OCI-LY1 (cell line): ENCODE measurements around the gene UBA6.

ENCODE experiments used
- H2AFZ ChIP-seq: fragments of 200-600 bp; sonication (generic), shearing (Covaris generic); 2 replicates; pipeline ENCODE4 v1.6.0; 2014; ENCODE audit warnings: antibody characterized with exemption, mild to moderate bottlenecking, low read length
- H3F3A ChIP-seq: fragments of 200-600 bp; sonication (generic), shearing (Covaris generic); 2 replicates; pipeline ENCODE4 v1.6.0; 2014; ENCODE audit warnings: mild to moderate bottlenecking, antibody characterized with exemption, low read length, moderate library complexity; ENCODE audit not compliant: insufficient read depth
- H3K27ac ChIP-seq: fragments of 200-600 bp; sonication (generic); 2 replicates; pipeline ENCODE4 v1.5.1; 2014; ENCODE audit warnings: low read length, mixed run types, mild to moderate bottlenecking, low read depth; ENCODE audit not compliant: poor library complexity, severe bottlenecking
- H3K27me3 ChIP-seq: fragments of 200-600 bp; sonication (generic); 2 replicates; pipeline ENCODE4 v1.6.0; 2014; ENCODE audit warnings: antibody characterized with exemption, mild to moderate bottlenecking, low read length, moderate library complexity; ENCODE audit not compliant: insufficient read depth
- H3K36me3 ChIP-seq: fragments of 200-600 bp; sonication (generic); 2 replicates; pipeline ENCODE4 v1.6.1; 2014; ENCODE audit warnings: mild to moderate bottlenecking, antibody characterized with exemption, low read length, moderate library complexity, mixed read lengths; ENCODE audit not compliant: insufficient read depth
- H3K4me1 ChIP-seq: fragments of 200-600 bp; sonication (generic); 2 replicates; pipeline ENCODE4 v1.5.1; 2014; ENCODE audit warnings: mild to moderate bottlenecking, low read length, moderate library complexity; ENCODE audit not compliant: insufficient read depth, severe bottlenecking
- H3K4me2 ChIP-seq: fragments of 200-600 bp; sonication (generic), shearing (Covaris generic); 2 replicates; pipeline ENCODE4 v1.6.1; 2014; ENCODE audit warnings: low read length
- H3K4me3 ChIP-seq: fragments of 200-600 bp; sonication (generic); 2 replicates; pipeline ENCODE4 v1.5.1; 2014; ENCODE audit warnings: low read length, low read depth, mild to moderate bottlenecking, mixed read lengths; ENCODE audit not compliant: poor library complexity, severe bottlenecking
- H3K79me2 ChIP-seq: fragments of 200-600 bp; shearing (Covaris generic); 2 replicates; pipeline ENCODE4 v1.6.1; 2016; ENCODE audit warnings: mixed run types, low read length, mixed read lengths; ENCODE audit not compliant: insufficient read depth
- H3K9ac ChIP-seq: fragments of 200-600 bp; sonication (generic), shearing (Covaris generic); 2 replicates; pipeline ENCODE4 v1.6.1; 2014; ENCODE audit warnings: mild to moderate bottlenecking, low read length, mixed read lengths
- H3K9me2 ChIP-seq: fragments of 200-600 bp; sonication (generic), shearing (Covaris generic); 2 replicates; pipeline ENCODE4 v1.6.1; 2014; ENCODE audit warnings: low read depth, mild to moderate bottlenecking, low read length, mixed read lengths
- H3K9me3 ChIP-seq: fragments of 200-600 bp; shearing (Covaris generic); 2 replicates; pipeline ENCODE4 v1.6.1; 2014; ENCODE audit warnings: low read length, mixed read lengths
- H4K20me1 ChIP-seq: fragments of 200-600 bp; sonication (generic), shearing (Covaris generic); 2 replicates; pipeline ENCODE4 v1.6.0; 2016; ENCODE audit warnings: mild to moderate bottlenecking, low read length; ENCODE audit not compliant: insufficient read depth
- EZH2 ChIP-seq: fragments of 200-600 bp; sonication (generic), shearing (Covaris generic); IDR thresholded peaks from 2 replicates; pipeline ENCODE4 v1.8.0; 2017; ENCODE audit warnings: borderline replicate concordance, mixed run types, mild to moderate bottlenecking, antibody characterized with exemption, low read length, moderate library complexity, mixed read lengths
- TF ChIP-seq, protein P1 (sequence below): fragments of 200-600 bp; sonication (generic), shearing (Covaris generic); IDR thresholded peaks from 2 replicates; pipeline ENCODE4 v1.5.1; 2017; ENCODE audit warnings: mild to moderate bottlenecking, antibody characterized with exemption, low read length, moderate library complexity, mixed read lengths

The UBA6 gene

DNA sequence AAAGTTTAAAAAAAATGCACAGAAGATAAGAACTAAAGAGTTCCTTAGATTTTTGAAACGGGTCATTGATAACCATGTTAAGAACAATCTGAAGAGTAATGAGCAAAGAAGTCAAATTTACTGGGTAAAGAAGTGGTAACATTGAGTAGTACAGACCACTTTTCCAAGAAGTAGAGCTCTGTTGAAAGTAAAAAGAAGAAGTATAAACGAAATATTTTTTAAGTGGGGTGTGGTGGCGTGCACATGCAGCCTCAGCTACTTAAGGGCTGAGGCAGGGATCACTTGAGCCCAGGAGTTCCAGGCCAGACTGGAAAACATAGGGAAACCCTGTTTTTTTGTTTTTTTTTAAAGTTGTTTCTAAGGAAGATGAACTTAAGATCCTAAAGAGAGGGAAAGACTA is 68.5 kb downstream of the UBA6 start:
- Histone ChIP-seq H3K27ac (no peak overlapping the region), H3K9ac (no peak overlapping the region), H2AFZ (no peak overlapping the region), H3K9me3 (no peaks in the 10 kb centered on the region), H3K36me3 (peaks cover 78% of the 10 kb centered on the region), H3F3A (no peaks in the 10 kb centered on the region), H3K27me3 (no peaks in the 10 kb centered on the region), H4K20me1 (no peaks in the 10 kb centered on the region), H3K4me1 (no peaks in the 10 kb centered on the region), H3K4me2 (no peak overlapping the region), H3K79me2 (no peaks in the 10 kb centered on the region), H3K4me3 (no peak overlapping the region), H3K9me2 (no peaks in the 10 kb centered on the region)
- TF ChIP-seq EZH2: no peak
- TF ChIP-seq, protein P1, sequence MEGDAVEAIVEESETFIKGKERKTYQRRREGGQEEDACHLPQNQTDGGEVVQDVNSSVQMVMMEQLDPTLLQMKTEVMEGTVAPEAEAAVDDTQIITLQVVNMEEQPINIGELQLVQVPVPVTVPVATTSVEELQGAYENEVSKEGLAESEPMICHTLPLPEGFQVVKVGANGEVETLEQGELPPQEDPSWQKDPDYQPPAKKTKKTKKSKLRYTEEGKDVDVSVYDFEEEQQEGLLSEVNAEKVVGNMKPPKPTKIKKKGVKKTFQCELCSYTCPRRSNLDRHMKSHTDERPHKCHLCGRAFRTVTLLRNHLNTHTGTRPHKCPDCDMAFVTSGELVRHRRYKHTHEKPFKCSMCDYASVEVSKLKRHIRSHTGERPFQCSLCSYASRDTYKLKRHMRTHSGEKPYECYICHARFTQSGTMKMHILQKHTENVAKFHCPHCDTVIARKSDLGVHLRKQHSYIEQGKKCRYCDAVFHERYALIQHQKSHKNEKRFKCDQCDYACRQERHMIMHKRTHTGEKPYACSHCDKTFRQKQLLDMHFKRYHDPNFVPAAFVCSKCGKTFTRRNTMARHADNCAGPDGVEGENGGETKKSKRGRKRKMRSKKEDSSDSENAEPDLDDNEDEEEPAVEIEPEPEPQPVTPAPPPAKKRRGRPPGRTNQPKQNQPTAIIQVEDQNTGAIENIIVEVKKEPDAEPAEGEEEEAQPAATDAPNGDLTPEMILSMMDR: no peak

DNA sequence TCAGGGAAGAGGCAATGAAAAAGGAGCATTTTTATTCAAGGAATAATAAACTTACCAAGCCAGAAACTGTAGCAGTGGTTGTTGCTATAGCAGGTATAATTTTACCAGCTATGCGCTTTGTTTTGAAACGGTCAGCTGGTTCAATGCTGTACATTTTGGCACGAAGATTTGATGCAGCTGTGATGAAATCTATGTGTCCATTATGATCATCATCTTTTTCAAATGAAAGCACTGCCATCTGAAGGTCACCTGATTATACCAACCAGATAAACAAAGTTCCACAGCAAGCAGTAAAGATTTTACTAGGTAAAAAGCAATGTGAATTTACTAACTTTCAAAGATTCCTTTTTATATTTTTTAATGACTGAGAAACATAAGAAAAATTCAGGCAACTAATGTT is 76.0 kb downstream of the UBA6 start:
- Histone ChIP-seq H3K27me3 (no peaks in the 10 kb centered on the region), H3K27ac (no peak overlapping the region), H4K20me1 (no peaks in the 10 kb centered on the region), H3K79me2 (no peaks in the 10 kb centered on the region), H3K9me2 (no peaks in the 10 kb centered on the region), H3K9me3 (no peaks in the 10 kb centered on the region), H3K36me3 (peaks cover 69% of the 10 kb centered on the region), H3K9ac (no peak overlapping the region), H3K4me3 (no peak overlapping the region), H3F3A (no peaks in the 10 kb centered on the region), H3K4me1 (no peaks in the 10 kb centered on the region), H2AFZ (no peak overlapping the region), H3K4me2 (no peak overlapping the region)
- TF ChIP-seq, protein P1: no peak
- TF ChIP-seq EZH2: no peak

DNA sequence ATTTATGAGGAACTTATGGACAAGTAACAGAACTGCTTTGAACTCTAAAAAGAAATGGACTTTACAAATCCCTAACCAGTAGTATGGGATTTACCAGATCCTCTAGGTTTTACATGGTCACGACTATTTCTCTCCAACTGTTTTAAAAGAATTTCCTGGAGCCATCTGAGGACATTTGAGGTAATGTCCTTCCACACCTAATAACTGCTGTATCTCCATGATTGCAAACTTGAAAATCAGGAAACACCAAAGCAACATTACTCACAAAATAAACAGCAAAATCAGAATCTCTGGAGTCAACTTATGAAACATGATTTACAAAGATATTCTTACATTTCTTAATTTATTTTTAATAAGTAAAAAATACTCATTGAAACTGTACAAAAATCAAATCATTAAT is 84.5 kb downstream of the UBA6 start:
- peaks cover 51% of the 10 kb centered on the region for H3K36me3 ChIP-seq
- no peak overlapping the region for H3K27ac ChIP-seq
- no peaks in the 10 kb centered on the region for H3K4me1 ChIP-seq
- no peaks in the 10 kb centered on the region for H3K27me3 ChIP-seq
- no peaks in the 10 kb centered on the region for H3K9me2 ChIP-seq
- no peak overlapping the region for H3K9ac ChIP-seq
- H2AFZ ChIP-seq: no peak overlapping the region
- no peaks in the 10 kb centered on the region for H3K79me2 ChIP-seq
- no peak overlapping the region for H3K4me2 ChIP-seq
- H3K9me3 ChIP-seq: peaks cover 7% of the 10 kb centered on the region; the same call in 1 of the 2 replicates
- H3K4me3 ChIP-seq: no peak overlapping the region
- TF ChIP-seq, protein P1: no peak
- TF ChIP-seq EZH2: no peak
- 0 out of 2 replicates have a peak, but pooled peaks cover 4% of the 10 kb centered on the region for H3F3A ChIP-seq
- H4K20me1 ChIP-seq: no peaks in the 10 kb centered on the region
